ENCODE data around the gene EEF1AKMT3.

The EEF1AKMT3 gene

DNA sequence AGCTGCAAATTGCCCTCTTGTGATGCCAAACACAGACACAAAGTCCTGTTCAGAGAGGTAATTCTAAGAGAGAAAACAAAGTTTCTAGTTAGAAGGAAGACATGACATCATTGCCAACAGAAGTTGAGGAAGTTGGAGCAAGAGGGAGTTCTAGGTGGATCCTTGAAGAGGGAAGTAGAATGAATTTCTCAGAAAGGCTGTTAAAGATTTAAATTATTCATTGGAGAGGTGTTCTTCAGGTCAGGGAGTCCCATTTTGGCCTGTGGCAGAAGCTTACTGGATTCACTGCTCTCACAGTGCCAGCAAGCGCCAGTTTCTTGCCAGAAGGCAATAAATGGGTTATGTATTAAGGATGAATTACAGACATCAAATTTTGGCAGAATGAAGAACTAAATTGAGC, 25.5 kb downstream of the EEF1AKMT3 start:
- TF ChIP-seq, protein P1, sequence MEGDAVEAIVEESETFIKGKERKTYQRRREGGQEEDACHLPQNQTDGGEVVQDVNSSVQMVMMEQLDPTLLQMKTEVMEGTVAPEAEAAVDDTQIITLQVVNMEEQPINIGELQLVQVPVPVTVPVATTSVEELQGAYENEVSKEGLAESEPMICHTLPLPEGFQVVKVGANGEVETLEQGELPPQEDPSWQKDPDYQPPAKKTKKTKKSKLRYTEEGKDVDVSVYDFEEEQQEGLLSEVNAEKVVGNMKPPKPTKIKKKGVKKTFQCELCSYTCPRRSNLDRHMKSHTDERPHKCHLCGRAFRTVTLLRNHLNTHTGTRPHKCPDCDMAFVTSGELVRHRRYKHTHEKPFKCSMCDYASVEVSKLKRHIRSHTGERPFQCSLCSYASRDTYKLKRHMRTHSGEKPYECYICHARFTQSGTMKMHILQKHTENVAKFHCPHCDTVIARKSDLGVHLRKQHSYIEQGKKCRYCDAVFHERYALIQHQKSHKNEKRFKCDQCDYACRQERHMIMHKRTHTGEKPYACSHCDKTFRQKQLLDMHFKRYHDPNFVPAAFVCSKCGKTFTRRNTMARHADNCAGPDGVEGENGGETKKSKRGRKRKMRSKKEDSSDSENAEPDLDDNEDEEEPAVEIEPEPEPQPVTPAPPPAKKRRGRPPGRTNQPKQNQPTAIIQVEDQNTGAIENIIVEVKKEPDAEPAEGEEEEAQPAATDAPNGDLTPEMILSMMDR (IDR thresholded peaks at IDR 0.05; ENCODE audit: borderline replicate concordance, insufficient read depth, low read depth, low read length), result no peak
- no peak overlapping the region for H3K4me3 ChIP-seq (ENCODE audit: low read depth, low read length)

DNA sequence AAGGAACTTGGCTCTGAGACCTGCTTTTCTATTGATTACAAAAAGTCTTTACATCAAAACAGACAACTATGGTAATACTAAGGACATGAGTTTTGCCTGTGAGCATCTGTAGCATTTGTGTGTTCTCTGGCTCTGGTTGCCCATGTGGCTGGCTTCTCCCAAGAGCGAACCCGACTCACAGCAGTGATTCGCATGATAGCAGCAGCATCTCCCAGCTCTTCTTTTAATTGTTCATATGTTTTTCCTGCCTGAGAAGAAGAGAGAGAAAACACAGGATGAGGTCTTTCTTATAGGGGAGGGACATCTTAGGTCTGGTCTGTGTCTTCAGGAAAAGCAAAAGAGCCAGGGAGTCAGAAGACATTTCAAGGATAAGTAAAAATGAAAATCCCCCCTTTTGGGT, 28.6 kb downstream of the EEF1AKMT3 start:
- TF ChIP-seq, protein P1 (IDR thresholded peaks at IDR 0.05; ENCODE audit: borderline replicate concordance, insufficient read depth, low read depth, low read length), result no peak
- H3K4me3 ChIP-seq (ENCODE audit: low read depth, low read length), result no peak overlapping the region

DNA sequence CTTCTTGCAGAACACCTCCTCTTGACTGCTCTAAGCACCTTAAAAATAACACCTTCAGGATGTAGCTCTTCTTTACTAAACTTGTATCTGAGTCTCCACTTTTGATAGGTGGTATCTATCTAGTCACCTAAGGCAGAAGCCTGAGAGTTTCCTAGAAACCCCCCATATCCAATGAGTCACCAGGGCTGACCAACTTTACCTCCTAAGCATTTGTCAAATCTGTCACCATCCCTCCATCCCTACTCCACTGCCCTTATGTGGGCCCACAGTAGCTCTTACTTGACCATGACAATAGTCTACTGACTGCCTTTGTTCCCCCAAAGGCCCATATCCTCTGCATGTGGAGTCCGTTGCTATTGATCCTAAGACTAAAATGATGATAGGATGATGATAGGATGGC, 30.2 kb downstream of the EEF1AKMT3 start:
- TF ChIP-seq, protein P1 (IDR thresholded peaks at IDR 0.05; ENCODE audit: borderline replicate concordance, insufficient read depth, low read depth, low read length), result no peak
- no peak overlapping the region for H3K4me3 ChIP-seq (ENCODE audit: low read depth, low read length)

DNA sequence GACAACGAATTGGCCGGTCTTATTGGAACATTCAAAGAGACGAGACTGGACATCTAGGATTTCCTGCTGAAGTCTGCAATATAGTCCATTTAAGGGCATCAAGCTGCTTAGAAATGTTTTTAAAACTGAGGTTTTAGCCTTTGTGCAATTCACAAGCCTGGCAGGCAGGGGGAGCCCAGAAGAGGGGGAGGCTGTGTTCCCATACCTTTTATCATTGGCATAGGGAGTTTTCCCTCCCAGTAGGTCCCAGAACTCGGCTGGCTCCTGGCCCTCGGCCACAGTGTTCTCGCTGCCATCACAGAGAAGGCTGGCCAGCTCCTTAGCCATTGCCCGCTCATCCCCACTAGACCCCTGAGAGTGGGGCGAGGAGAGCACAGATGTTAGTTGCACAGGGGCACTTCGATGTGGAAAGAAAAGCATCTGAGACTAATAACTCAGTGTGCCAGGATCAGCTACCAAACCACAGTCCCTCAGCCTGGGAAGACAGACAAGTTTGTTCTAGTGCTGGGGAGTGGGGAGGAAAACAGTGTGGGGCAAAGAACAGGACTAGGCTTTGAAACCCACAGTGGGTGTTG, 31.0 kb downstream of the EEF1AKMT3 start:
- TF ChIP-seq, protein P1 (IDR thresholded peaks at IDR 0.05; ENCODE audit: borderline replicate concordance, insufficient read depth, low read depth, low read length), result peak; percentile 80
- no peak overlapping the region for H3K4me3 ChIP-seq (ENCODE audit: low read depth, low read length)

DNA sequence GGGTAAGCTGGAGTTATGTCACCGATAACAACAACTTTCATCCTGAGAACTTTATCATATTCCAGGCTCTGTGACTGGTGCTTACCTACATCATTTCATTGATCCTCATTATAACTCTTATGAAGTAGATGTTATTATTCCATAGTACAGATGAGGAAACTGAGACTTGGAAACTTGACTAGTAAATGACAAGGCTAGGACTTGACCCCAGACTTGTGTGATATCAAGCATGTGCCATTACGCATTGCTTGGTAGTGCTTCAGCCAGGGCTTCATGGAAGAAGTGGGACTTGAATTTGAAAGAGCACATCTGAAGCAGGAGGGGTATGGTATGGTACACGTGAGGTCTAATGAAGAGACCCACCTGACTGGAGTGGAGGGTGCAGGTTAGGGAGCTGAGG, 34.3 kb downstream of the EEF1AKMT3 start:
- TF ChIP-seq, protein P1 (IDR thresholded peaks at IDR 0.05; ENCODE audit: borderline replicate concordance, insufficient read depth, low read depth, low read length), result no peak
- no peak overlapping the region for H3K4me3 ChIP-seq (ENCODE audit: low read depth, low read length)

DNA sequence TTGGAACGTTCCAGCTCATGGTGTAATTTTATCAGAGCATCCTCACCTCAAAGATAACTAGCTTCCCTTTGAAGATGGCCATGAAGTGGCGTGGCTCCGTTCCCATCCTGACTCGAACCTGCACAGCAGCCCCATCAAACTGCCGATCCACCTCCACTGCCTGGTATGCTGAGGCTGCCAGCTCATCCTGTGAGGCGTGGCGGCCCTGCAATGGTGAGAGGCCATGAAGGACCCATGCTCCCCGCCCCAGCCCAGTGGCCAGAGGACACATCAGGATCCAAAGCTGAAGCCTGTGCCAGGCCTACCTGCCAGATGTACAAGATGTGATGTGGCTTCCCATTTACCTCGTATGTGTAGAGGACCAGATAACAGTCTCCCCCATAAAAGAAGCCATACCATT, 34.9 kb downstream of the EEF1AKMT3 start:
- TF ChIP-seq, protein P1 (IDR thresholded peaks at IDR 0.05; ENCODE audit: borderline replicate concordance, insufficient read depth, low read depth, low read length), result no peak
- no peak overlapping the region for H3K4me3 ChIP-seq (ENCODE audit: low read depth, low read length)

DNA sequence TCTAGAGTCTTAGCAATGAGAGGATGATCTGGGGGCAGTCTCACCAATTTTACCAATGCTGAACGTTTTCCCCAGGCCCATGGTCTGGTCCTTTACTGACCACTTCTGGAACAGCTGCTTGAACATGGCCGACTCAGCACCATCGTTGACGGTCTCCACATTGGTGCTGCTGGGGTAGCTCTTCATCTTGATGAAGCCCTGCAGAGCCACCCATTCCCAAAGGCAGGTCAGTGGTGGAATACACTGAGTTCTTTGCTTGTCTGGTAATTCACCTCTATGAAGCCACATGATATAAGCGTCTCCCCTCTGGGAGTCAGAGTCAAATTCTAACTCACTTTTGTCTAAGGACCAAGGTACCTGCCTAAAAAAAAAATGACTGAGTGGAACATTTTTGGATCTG, 35.9 kb downstream of the EEF1AKMT3 start:
- H3K4me3 ChIP-seq (ENCODE audit: low read depth, low read length), result no peak overlapping the region
- TF ChIP-seq, protein P1 (IDR thresholded peaks at IDR 0.05; ENCODE audit: borderline replicate concordance, insufficient read depth, low read depth, low read length), result no peak

All from GM12875 (cell line).